HepG2 (cell line): ENCODE data around the gene PIANP. TPM values are rescaled to one million over a fixed set of nuclear protein-coding genes. Genes with fewer than 3 reads are reported as not detected.

Experiments
- CEBPB ChIP-seq: IDR thresholded peaks from 2 replicates; pipeline ENCODE4 v1.6.1; 2011; ENCODE audit warnings: low read depth, low read length, improper control_type of control experiment, borderline replicate concordance
- DR1 ChIP-seq: sonication (generic); formaldehyde crosslinking; IDR thresholded peaks from 2 replicates; pipeline ENCODE4 v1.8.0; 2021; ENCODE audit warnings: mild to moderate bottlenecking, missing genetic modification reagents, inconsistent platforms
- FOXK1 ChIP-seq: sonication (generic); formaldehyde crosslinking; IDR thresholded peaks from 2 replicates; pipeline ENCODE4 v1.4.0; 2020; ENCODE audit warnings: low read depth, missing genetic modification reagents, borderline replicate concordance
- IKZF5 ChIP-seq: IDR thresholded peaks from 2 replicates; pipeline ENCODE4 v1.6.1; 2018; ENCODE audit warnings: missing genetic modification reagents, mild to moderate bottlenecking, missing compliant biosample characterization
- MYNN ChIP-seq: sonication (generic); formaldehyde crosslinking; IDR thresholded peaks from 2 replicates; pipeline ENCODE4 v1.4.0; 2020; ENCODE audit warnings: mild to moderate bottlenecking, low read depth, missing genetic modification reagents
- NFE2 ChIP-seq: sonication (generic); formaldehyde crosslinking; IDR thresholded peaks from 2 replicates; pipeline ENCODE4 v1.4.0; 2020; ENCODE audit warnings: missing genetic modification reagents
- NR2F2 ChIP-seq: IDR thresholded peaks from 2 replicates; pipeline ENCODE4 v1.6.1; 2012; ENCODE audit warnings: low read depth, inconsistent platforms, borderline replicate concordance
- NR3C1 ChIP-seq: sonication (generic); formaldehyde crosslinking; IDR thresholded peaks from 2 replicates; pipeline ENCODE4 v1.4.0; 2020; ENCODE audit warnings: missing genetic modification reagents
- POGZ ChIP-seq: sonication (generic); formaldehyde crosslinking; IDR thresholded peaks from 2 replicates; pipeline ENCODE4 v1.4.0; 2020; ENCODE audit warnings: mild to moderate bottlenecking, missing genetic modification reagents
- SIN3B ChIP-seq: fragments of 150-350 bp; IDR thresholded peaks from 2 replicates; pipeline ENCODE4 v1.6.1; 2014; ENCODE audit warnings: low read length
- ZBTB7B ChIP-seq: sonication (generic); formaldehyde crosslinking; IDR thresholded peaks from 2 replicates; pipeline ENCODE4 v1.4.0; 2020; ENCODE audit warnings: missing genetic modification reagents
- ZFP91 ChIP-seq: sonication (generic); formaldehyde crosslinking; IDR thresholded peaks from 2 replicates; pipeline ENCODE4 v1.9.0; 2022; ENCODE audit warnings: missing genetic modification reagents, mild to moderate bottlenecking, borderline replicate concordance
- ZIK1 ChIP-seq: sonication (generic); formaldehyde crosslinking; IDR thresholded peaks from 2 replicates; pipeline ENCODE4 v1.5.0; 2020; ENCODE audit warnings: mild to moderate bottlenecking, low read depth, missing genetic modification reagents, borderline replicate concordance
- ZNF143 ChIP-seq: sonication (generic); formaldehyde crosslinking; IDR thresholded peaks from 2 replicates; pipeline ENCODE4 v1.4.0; 2020; ENCODE audit warnings: missing genetic modification reagents
- ZNF235 ChIP-seq: sonication (generic); formaldehyde crosslinking; IDR thresholded peaks from 2 replicates; pipeline ENCODE4 v1.8.1; 2023; ENCODE audit warnings: mild to moderate bottlenecking, missing genetic modification reagents, borderline replicate concordance
- ZNF740 ChIP-seq: sonication (generic); formaldehyde crosslinking; IDR thresholded peaks from 2 replicates; pipeline ENCODE4 v1.4.0; 2020; ENCODE audit warnings: missing genetic modification reagents
- ZNF780A ChIP-seq: sonication (generic); formaldehyde crosslinking; IDR thresholded peaks from 2 replicates; pipeline ENCODE4 v1.8.0; 2022; ENCODE audit warnings: mild to moderate bottlenecking, missing genetic modification reagents, moderate library complexity
- ZSCAN12 ChIP-seq: sonication (generic); formaldehyde crosslinking; IDR thresholded peaks from 2 replicates; pipeline ENCODE4 v1.9.0; 2021; ENCODE audit warnings: mild to moderate bottlenecking, missing genetic modification reagents
- polyA plus RNA-seq, 8 experiments: library from polyadenylated mRNA; depleted of rRNA in 3 of 8; stranded (reverse) in 7 of 8; unstranded in 1 of 8; fragments of >200 nt; fragmentation: Illumina TruSeq in 4 of 8; extraction: Trizol in 4 of 8; gene quantifications; 2 replicates each; pipeline versions ENCODE4 v1.2.1 to v1.2.3, GENCODE V29; 2011 to 2016; ENCODE audit warnings: low read depth in 4 of 8, missing spikeins in 1 of 8, mixed read lengths in 1 of 8; ENCODE audit not compliant: insufficient read depth in 1 of 8
- total RNA-seq, 5 experiments: library from RNA; depleted of rRNA; stranded (reverse); fragments of >200 nt; fragmentation: Illumina TruSeq; extraction: Trizol; gene quantifications; 2 replicates each; pipeline ENCODE4 v1.2.3, GENCODE V29; 2016; ENCODE audit warnings: low read depth in 1 of 5
- TF ChIP-seq, protein P1 (sequence below): sonication (generic); formaldehyde crosslinking; IDR thresholded peaks from 2 replicates; pipeline ENCODE4 v1.8.1; 2022; ENCODE audit warnings: low read depth, mild to moderate bottlenecking, missing genetic modification reagents
- TF ChIP-seq, protein P2 (sequence below): IDR thresholded peaks from 2 replicates; pipeline ENCODE4 v1.6.1; 2016; ENCODE audit warnings: low read depth

PIANP gene
- total and polyA plus RNA-seq, 2 of the 13 experiments (the other 11 are each of a cell fraction or from before 2014, with no cell fraction given), result not detected

DNA sequence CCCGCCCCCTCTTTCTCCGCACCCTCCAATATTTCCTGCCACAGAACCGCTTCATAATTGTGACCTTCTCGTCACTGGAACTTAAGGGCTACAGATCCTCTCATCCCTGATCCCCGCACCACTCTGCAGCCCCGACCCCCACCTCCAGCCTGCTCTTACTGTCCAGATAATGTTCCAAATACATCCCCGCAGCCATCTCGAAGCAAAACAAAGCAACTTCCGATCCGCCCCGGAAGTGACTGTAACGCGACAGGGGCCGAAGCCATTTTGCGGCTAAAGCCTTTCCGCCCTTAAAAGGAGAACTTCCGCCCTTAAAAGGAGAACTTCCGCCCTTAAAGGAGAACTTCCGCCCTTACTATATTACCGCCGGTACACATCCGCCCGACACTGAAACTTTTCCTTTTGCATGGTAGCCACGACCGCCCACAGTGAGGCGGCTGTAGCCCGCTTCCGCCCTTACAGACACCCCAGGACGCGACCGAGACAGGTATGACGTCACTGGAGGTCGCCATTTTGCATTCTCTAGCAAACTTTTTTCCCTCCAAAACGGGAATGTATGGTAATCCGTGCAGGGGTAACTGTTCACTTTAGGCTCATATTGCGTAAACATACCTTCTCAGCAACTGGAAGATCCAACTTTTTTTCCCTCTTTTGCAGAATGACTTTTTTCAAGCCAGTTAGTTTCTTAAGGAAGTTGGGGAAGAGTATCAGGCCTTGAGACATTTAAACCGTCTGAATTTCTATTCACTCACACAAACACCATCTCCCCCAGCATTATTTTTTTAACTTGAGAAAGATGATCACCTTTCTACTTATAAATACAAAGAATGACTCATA is 37.5 kb downstream of the PIANP start, which contains the start of gene ING4 (continued):
- TF ChIP-seq ZIK1 (CRISPR knock-in tag) (no peak; the same call in 1 of the 2 replicates), ZFP91 (peak; percentile 85), ZSCAN12 (CRISPR knock-in tag) (no peak), IKZF5 (CRISPR knock-in tag) (peak; percentile 91), ZNF740 (peak; percentile 76; the same call in 1 of the 2 replicates), CEBPB (no peak), NFE2 (CRISPR knock-in tag) (no peak), ZNF235 (CRISPR knock-in tag) (no peak), SIN3B (peak; percentile 88), NR3C1 (no peak), ZNF143 (peak; percentile 67; the same call in 1 of the 2 replicates), MYNN (CRISPR knock-in tag) (no peak), NR2F2 (peak; percentile 12; the same call in 1 of the 2 replicates), POGZ (CRISPR knock-in tag) (peak; percentile 81), ZNF780A (CRISPR knock-in tag) (0 out of 2 replicates have a peak, but pooled peaks have one; percentile 56), FOXK1 (CRISPR knock-in tag) (peak; percentile 98), ZBTB7B (CRISPR knock-in tag) (0 out of 2 replicates have a peak, but pooled peaks have one; percentile 14), DR1 (CRISPR knock-in tag) (no peak; the same call in 1 of the 2 replicates)
- TF ChIP-seq, protein P1, sequence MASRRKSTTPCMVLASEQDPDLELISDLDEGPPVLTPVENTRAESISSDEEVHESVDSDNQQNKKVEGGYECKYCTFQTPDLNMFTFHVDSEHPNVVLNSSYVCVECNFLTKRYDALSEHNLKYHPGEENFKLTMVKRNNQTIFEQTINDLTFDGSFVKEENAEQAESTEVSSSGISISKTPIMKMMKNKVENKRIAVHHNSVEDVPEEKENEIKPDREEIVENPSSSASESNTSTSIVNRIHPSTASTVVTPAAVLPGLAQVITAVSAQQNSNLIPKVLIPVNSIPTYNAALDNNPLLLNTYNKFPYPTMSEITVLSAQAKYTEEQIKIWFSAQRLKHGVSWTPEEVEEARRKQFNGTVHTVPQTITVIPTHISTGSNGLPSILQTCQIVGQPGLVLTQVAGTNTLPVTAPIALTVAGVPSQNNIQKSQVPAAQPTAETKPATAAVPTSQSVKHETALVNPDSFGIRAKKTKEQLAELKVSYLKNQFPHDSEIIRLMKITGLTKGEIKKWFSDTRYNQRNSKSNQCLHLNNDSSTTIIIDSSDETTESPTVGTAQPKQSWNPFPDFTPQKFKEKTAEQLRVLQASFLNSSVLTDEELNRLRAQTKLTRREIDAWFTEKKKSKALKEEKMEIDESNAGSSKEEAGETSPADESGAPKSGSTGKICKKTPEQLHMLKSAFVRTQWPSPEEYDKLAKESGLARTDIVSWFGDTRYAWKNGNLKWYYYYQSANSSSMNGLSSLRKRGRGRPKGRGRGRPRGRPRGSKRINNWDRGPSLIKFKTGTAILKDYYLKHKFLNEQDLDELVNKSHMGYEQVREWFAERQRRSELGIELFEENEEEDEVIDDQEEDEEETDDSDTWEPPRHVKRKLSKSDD (CRISPR knock-in tag), result peak; percentile 99
- TF ChIP-seq, protein P2, sequence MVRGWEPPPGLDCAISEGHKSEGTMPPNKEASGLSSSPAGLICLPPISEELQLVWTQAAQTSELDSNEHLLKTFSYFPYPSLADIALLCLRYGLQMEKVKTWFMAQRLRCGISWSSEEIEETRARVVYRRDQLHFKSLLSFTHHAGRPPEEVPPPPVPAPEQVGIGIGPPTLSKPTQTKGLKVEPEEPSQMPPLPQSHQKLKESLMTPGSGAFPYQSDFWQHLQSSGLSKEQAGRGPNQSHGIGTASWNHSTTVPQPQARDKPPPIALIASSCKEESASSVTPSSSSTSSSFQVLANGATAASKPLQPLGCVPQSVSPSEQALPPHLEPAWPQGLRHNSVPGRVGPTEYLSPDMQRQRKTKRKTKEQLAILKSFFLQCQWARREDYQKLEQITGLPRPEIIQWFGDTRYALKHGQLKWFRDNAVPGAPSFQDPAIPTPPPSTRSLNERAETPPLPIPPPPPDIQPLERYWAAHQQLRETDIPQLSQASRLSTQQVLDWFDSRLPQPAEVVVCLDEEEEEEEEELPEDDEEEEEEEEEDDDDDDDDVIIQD (CRISPR knock-in tag), result no peak
